ENCODE data around the gene DCBLD1. TPM values are rescaled to one million over a fixed set of nuclear protein-coding genes. Genes with fewer than 3 reads are reported as not detected.

DCBLD1 gene
- total RNA-seq, 1 experiment from 2014 or later = 19.5 TPM

- Histone ChIP-seq H3K4me3 (replicated peaks in 1 of 2; ENCODE audit: low read depth in 1 of 2, low read length in 2 of 2) (no peak overlapping the region), H3K36me3 (ENCODE audit: control insufficient read depth in 1 of 2, insufficient read depth in 2 of 2, low read length in 2 of 2) (0 out of 4 replicates have a peak, but pooled peaks cover 0 to 7% of the 10 kb centered on the region in 2 experiments), H3K27ac (ENCODE audit: low read depth, low read length) (no peak overlapping the region), H3K27me3 (ENCODE audit: insufficient read depth, low read length) (no peaks in the 10 kb centered on the region), H3K9me2 (ENCODE audit: insufficient read depth) (no peaks in the 10 kb centered on the region), H3K79me2 (ENCODE audit: insufficient read depth, low read length) (no peaks in the 10 kb centered on the region), H3K4me1 (ENCODE audit: control insufficient read depth in 1 of 2, insufficient read depth in 2 of 2, low read length in 2 of 2) (peaks cover 20 to 27% of the 10 kb centered on the region in 2 experiments), H2AFZ (ENCODE audit: low read depth, low read length, poor library complexity, severe bottlenecking) (no peak overlapping the region), H3K9ac (ENCODE audit: low read length) (no peak overlapping the region), H3K9me3 (ENCODE audit: control insufficient read depth in 1 of 2, insufficient read depth in 1 of 2, low read depth in 1 of 2, low read length in 2 of 2) (no peaks in the 10 kb centered on the region), H4K20me1 (ENCODE audit: insufficient read depth) (no peaks in the 10 kb centered on the region), H3K4me2 (ENCODE audit: low read length) (no peak overlapping the region)
- ChIA-PET RAD21 (ENCODE audit: low non-redundant PET in 1 of 2, low total read pairs in 2 of 2, uncharacterized antibody in 2 of 2, unreplicated experiment in 2 of 2) (interaction anchor here in 1 of 2 experiments (1.0 kb wide), 1 partner anchor 73 kb away, joined by 3 read pairs; no protein-coding TSS in a partner anchor), CTCF (no interaction called here), POLR2A (no interaction called here)
- TF ChIP-seq MAX (IDR thresholded peaks at IDR 0.05) (no peak), SRF (IDR thresholded peaks at IDR 0.05; ENCODE audit: low read depth) (no peak), EGR1 (IDR thresholded peaks at IDR 0.05; ENCODE audit: low read depth) (no peak), CBX3 (IDR thresholded peaks at IDR 0.05; ENCODE audit: low read depth) (no peak), REST (IDR thresholded peaks at IDR 0.05; ENCODE audit: low read depth) (no peak), ZNF274 (IDR thresholded peaks at IDR 0.05; ENCODE audit: low read depth, low read length) (no peak), CTCF (IDR thresholded peaks at IDR 0.05 in 2 of 3, conservative IDR thresholded peaks at IDR 0.05 in 1 of 3; ENCODE audit: borderline replicate concordance in 1 of 3, insufficient read depth in 1 of 3, low read depth in 2 of 3, low read length in 2 of 3) (no peak), TCF7L2 (IDR thresholded peaks at IDR 0.05; ENCODE audit: borderline replicate concordance, extremely low read depth, insufficient read depth, insufficient read length) (no peak), ZFX (IDR thresholded peaks at IDR 0.05) (no peak), YY1 (IDR thresholded peaks at IDR 0.05; ENCODE audit: extremely low read depth, insufficient replicate concordance, low read depth, low read length) (no peak), SIN3A (IDR thresholded peaks at IDR 0.05; ENCODE audit: low read depth) (no peak), JUND (IDR thresholded peaks at IDR 0.05) (no peak), CEBPB (IDR thresholded peaks at IDR 0.05; ENCODE audit: low read depth) (no peak), RAD21 (IDR thresholded peaks at IDR 0.05; ENCODE audit: low read depth) (no peak), ELF1 (IDR thresholded peaks at IDR 0.05; ENCODE audit: borderline replicate concordance, low read depth) (no peak), EZH2phosphoT487 (IDR thresholded peaks at IDR 0.05; ENCODE audit: borderline replicate concordance) (no peak)
- intact Hi-C loops (cut with micrococcal nuclease) = no loop called here
- BruUV-seq (replicated peaks) = no TSS peak
- no peak for DNase-seq (ENCODE audit: low read depth, low spot score)
- no peak for ATAC-seq
These were observed 68.3 kb downstream of the DCBLD1 start for GRCh38 chr6:117550618-117551242.
